Erythroblast (primary cell): ENCODE measurements around the gene TOX2.

Source experiments
- GATA1 ChIP-seq: IDR thresholded peaks from 2 replicates; pipeline ENCODE4 v1.6.1; 2011; ENCODE audit warnings: low read depth, mild to moderate bottlenecking, control low read depth, low read length, moderate library complexity
- POLR2A ChIP-seq: IDR thresholded peaks from 2 replicates; pipeline ENCODE4 v1.6.1; 2011; ENCODE audit warnings: mild to moderate bottlenecking, low read length

DNA sequence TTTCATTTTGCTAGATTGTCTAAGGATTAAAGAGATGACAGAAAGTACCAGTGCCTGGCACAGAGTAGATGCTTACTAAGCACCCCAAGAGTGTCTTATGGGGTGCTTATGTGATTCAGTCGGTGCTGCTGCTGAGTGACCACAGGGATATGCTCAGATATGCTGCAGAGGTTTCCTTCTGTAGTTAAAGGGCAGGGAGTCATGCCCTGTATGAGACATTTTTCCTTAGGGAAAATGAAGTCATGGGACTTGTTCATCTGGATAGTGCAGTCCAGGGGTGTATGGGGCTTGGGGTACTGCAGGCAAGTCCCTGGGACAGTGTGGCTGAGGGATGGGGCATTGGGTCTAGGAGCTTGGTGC lies 25.1 kb downstream of the TOX2 start:
- no peak for TF ChIP-seq POLR2A
- TF ChIP-seq GATA1, result no peak
